ENCODE measurements around the gene KRTAP5-2.
"Not testable (repeated sequence)": the region's sequence is repeated elsewhere in the genome, so short reads cannot be mapped to it uniquely, and the experiment has no call there.

Gene KRTAP5-2

DNA sequence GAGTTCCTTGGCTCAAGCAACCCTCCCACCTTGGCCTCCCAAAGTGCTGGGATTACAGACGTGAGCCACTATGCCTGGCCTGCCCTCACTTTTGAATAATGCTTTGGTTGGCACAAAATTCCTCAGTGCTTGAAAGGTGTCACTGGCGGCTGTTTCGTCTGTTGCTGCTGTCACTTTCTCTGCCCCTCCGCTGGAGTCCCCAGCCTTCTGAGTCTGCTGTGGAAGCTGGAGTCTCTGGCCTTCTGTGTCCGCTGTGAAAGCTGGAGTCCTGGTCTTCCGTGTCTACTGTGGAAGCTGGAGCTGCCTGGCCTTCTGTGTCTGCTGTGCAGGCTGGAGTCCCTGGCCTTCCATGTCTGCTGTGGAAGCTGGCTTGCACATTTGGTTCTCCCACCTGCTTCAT is 8.1 kb downstream of the KRTAP5-2 start:
- DNase-seq (ENCODE audit: low spot score) = no peak

DNA sequence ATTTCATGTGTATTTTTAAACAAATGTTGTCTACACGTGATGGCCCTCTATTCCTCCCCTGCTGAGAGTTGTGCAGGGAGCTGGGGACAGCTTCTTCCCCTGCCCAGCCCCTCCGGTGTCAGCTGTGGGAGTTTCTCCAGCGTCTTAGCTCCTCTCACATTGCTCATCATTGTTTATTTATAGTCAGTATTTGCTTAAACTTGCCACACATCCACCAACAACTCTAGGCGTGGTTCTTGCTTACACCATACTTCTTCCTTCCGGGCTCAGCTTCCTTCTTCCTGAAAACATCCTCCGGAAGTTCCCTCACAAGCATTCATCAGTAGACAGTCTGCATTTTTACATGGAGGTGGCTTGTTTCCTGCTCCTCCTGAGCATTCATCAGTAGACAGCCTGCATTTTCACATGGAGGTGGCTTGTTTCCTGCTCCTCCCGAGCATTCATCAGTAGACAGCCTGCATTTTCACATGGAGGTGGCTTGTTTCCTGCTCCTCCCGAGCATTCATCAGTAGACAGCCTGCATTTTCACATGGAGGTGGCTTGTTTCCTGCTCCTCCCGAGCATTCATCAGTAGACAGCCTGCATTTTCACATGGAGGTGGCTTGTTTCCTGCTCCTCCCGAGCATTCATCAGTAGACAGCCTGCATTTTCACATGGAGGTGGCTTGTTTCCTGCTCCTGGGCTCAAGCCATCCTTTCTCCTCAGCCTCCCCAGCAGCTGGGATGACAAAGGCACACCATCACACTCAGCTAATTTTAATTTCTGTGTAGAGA is 8.7 kb downstream of the KRTAP5-2 start:
- DNase-seq (ENCODE audit: low spot score) = peak; percentile 61

GRCh38 chr11:1586699-1587098 is 11.4 kb downstream of the KRTAP5-2 start:
- no peak for DNase-seq (ENCODE audit: low spot score)

- DNase-seq (ENCODE audit: low spot score) = not testable (repeated sequence)
These were observed 13.3 kb downstream of the KRTAP5-2 start, which contains the start of gene KRTAP5-1 for GRCh38 chr11:1584661-1585370. Gene KRTAP5-1 (minus strand): TSS chr11:1585283. CDS start chr11:1585249, 34 bp downstream.

DNA sequence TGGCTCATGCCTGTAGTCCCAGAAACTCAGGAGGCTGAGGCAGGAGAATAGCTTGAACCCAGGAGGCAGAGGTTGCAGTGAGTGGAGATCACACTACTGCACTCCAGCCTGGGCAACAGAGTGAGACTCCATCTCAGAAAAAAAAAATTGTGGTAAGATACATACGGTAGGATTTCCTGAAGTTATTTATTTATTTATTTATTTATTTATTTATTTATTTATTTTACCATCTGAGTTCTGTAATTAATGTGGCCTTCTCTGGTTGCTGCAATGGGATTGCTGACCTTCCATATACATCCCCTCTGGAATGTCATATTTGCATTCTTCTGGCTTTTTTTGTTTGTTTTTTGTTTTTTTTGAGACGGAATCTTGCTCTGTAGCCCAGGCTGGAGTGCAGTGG is 15.2 kb downstream of the KRTAP5-2 start:
- DNase-seq (ENCODE audit: low spot score) = not testable (repeated sequence)

GRCh38 chr11:1581976-1582375 is 16.1 kb downstream of the KRTAP5-2 start:
- DNase-seq (ENCODE audit: low spot score) = no peak

DNA sequence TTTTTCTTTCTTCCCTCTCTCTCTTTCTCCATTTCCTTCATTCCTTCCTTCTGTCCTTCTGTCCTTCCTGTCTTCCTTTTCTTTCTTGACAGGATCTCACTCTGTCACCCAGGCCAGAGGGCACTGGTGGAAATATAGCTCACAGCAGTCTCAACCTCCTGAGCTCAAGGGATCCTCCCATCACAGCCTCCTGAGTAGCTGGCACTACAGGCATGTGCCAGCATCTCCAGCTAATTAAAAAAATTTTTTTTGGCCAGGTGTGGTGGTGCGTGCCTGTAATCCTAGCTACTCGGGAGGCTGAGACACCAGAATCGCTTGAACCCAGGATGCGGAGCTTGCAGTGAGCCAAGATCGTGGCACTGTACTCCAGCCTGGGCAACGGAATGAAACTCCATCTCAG is 21.3 kb downstream of the KRTAP5-2 start:
- DNase-seq (ENCODE audit: low spot score) = no peak

- DNase-seq (ENCODE audit: low spot score) = not testable (repeated sequence)
These were observed 22.3 kb downstream of the KRTAP5-2 start for GRCh38 chr11:1575756-1576155.

DNA sequence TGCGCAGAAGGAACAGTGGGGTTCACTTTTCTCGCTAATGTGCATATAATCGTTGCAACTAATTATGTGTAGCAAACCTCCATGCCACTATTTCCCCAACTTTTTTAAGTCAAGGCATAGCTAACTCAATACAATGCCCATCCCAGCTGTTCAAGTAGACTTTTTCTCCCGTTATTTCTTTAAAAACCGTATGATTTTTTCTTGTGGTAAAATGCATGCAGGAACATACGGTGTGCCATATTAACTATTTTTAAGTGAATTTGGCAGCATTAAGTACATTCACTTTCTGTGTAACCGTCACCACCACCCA is 23.2 kb downstream of the KRTAP5-2 start:
- DNase-seq (ENCODE audit: low spot score) = no peak

- peak; percentile 53 for DNase-seq (ENCODE audit: low spot score)
These were observed 23.7 kb downstream of the KRTAP5-2 start for GRCh38 chr11:1574238-1574932.

DNA sequence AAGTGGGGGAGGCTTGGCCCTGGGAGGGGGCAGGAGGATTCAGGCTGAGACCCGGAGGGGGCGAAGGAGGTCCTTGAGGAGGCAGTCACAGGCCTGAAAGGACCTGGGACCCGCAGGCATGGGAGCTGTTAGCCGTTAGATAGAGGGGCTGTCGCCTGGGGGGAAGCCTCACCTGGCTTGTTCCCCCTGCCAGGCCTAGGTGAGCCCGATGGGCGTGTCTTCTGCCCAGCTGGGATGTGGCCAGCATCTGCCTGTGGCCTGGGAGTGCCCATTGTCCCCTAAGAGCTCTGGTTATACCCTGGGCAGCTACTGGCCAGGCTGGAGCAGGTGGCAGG is 24.2 kb downstream of the KRTAP5-2 start:
- DNase-seq (ENCODE audit: low spot score) = no peak

DNA sequence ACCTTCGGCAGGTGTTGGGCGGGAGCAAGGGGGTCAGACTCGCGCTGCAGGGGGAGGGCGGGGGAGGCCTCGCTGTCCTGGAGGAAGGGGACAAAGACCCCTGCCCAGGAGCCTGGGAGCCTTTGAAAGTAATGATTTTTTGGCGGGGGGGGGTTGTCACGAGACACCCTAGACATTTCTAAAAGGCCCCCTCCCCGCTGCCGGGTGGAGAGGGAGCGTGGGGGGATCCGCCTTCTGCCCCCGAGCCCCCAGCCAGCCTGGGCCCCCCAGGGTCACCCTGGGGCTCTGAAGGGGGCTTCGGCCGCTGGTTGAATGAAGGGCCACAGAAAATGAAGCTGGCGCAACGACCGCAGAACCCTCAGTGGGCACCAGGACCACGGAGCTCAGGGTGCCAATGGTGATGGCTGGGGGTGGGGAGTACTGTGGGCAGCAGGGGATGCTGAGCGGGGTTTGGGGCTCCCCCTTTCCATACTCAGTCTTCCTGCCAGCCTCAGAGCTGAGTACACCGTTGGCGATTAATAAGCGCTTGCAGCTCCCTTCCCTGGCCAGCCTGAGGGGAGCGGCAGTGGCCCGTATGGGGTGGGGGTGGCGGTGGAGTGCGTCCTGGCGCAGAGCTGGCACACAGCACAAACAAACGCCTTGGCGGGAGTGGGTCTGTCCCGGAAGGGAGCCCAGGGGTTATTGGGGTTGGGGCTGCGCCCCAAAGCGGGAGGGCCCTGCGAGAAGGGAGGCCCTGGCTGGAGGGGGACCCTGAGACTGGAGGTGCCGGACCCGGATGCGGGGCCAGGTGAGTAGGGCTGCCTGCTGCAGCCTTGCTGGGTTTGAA is 24.8 kb downstream of the KRTAP5-2 start:
- peak; percentile 23 for DNase-seq (ENCODE audit: low spot score)

GRCh38 chr11:1572197-1573076 is 25.7 kb downstream of the KRTAP5-2 start, which contains the start of gene DUSP8:
Gene DUSP8 (minus strand): TSS chr11:1572271. CDS start chr11:1565826, 6,445 bp downstream.
- peak; percentile 93 for DNase-seq (ENCODE audit: low spot score)

- no peak for DNase-seq (ENCODE audit: low spot score)
These were observed 26.3 kb downstream of the KRTAP5-2 start for GRCh38 chr11:1571760-1572196.

DNA sequence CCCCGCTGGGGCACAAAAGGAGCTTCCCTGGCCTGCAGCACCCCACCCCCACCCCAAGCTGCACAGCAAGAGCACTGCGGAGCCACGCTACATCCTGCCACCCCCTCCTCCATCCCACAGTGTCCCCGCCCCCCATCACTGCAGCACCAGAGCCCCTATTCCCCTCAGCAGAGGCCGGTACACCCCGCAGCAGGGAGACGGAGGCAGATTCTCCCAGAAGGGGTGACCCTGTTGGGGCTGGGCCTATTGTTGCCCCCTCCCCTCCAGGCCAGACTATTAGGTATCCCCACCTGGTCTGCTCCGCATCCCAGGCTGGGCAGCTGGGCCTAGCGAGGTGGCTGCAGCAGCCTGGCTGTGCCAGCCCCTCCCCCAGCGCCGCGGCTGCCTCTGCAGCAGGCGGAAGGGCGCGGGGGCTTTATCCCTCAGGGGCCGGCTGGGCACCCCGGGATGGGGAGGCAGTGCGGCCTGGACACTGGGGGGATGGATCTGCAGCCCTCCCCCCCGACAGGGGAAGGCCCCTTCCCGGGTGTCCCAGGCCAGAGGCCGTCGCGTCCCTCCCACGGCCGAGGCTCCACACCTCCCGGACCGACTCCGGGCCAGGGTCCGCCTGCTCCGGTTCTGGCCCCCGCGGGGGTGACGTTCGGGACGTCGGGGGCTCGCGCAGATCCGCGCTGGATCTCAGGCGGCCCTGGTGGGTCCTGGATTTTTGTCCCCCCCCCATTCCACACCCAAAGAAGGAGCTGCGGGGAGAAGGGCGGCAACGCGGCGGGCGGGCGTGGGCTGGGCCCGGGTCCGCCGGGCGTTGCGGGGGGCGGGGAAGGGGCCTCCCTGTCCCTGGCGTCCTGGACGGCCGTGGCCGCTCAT is 27.0 kb downstream of the KRTAP5-2 start:
- peak; percentile 45 for DNase-seq (ENCODE audit: low spot score)

DNA sequence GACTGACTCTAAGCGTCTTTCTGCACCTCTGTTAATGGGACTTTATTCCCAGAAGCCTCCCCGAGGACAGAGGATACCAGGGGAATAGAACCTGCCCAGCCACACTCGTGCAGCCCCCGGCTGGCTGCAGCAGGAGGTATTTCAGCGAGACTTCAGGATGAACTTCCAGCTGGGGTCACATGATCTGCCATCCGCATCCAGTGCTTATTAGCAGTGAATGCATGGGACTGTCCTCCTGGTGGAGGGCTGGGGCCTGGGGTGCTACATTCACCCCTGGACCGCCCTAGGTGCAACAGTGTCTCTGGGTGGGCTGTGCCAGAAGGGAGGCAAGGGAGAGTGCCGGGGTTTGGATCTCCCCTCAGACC is 27.6 kb downstream of the KRTAP5-2 start:
- no peak for DNase-seq (ENCODE audit: low spot score)

GRCh38 chr11:1570001-1570453 is 28.1 kb downstream of the KRTAP5-2 start:
- DNase-seq (ENCODE audit: low spot score) = no peak

DNA sequence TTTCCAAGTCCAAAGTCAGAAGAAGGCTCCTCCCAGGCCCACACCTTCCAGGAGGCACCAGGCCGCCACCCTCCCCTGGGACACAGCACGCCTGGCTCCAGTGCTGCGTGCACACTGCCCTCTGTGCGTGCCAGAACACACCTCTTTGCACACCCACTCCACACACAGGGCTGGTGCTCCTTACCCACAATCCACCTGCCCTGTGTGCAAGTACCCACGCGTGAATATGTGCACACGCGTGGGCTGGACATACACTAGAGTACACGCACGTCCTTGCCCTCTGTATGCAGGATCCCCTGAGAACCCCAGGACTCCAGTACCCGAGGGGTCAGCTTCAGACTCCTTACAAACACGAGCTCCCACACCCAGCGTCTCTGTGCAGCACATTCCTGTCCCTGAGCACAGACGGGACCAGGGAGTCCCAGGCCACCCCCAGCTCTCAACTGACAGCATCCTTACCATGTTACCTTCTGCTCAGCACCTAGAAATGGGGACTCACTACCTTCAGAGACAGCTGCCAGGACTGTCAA is 28.8 kb downstream of the KRTAP5-2 start:
- no peak for DNase-seq (ENCODE audit: low spot score)

GRCh38 chr11:1568441-1568911 is 29.6 kb downstream of the KRTAP5-2 start:
- no peak for DNase-seq (ENCODE audit: low spot score)

- DNase-seq (ENCODE audit: low spot score) = no peak
These were observed 30.4 kb downstream of the KRTAP5-2 start for GRCh38 chr11:1567721-1568100.
